ENCODE data around the gene CNGA4.
"Not testable (repeated sequence)": the region's sequence is repeated elsewhere in the genome, so short reads cannot be mapped to it uniquely, and the experiment has no call there.

The CNGA4 gene

GRCh38 chr11:6269994-6270393, 31.1 kb downstream of the CNGA4 start:
- no peak for FAIRE-seq

DNA sequence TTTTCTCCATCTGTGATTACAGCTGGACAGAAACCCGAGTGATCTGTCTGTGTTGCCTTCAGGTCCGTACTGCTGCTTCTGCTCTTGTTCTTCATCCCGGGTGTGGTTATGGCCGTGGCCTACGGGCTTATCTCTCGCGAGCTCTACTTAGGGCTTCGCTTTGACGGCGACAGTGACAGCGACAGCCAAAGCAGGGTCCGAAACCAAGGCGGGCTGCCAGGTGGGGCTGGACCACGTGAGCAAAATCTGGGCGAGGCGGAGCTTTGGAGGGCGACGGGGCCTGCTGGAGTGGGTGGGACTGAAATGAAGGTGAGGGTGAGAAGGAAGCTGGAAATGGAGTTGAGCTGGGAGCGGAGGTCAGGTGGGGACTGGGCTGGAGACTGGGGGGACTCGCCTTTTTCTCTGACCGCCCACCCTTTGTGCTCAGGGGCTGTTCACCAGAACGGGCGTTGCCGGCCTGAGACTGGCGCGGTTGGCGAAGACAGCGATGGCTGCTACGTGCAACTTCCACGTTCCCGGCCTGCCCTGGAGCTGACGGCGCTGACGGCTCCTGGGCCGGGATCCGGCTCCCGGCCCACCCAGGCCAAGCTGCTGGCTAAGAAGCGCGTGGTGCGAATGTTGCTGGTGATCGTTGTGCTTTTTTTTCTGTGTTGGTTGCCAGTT, 31.8 kb downstream of the CNGA4 start:
- no peak for FAIRE-seq

DNA sequence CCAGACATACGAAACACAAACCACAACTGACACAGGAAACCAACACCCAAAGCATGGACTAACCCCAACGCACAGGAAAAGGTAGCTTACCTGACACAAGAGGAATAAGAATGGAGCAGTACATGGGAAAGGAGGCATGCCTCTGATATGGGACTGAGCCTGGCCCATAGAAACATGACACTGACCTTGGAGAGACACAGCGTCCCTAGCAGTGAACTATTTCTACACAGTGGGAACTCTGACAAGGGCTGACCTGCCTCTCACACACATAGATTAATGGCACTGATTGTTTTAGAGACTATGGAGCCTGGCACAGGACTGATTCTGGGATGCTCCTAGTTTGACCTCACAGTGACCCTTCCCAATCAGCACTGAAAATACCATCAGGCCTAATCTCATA, 32.7 kb downstream of the CNGA4 start:
- no peak for FAIRE-seq

DNA sequence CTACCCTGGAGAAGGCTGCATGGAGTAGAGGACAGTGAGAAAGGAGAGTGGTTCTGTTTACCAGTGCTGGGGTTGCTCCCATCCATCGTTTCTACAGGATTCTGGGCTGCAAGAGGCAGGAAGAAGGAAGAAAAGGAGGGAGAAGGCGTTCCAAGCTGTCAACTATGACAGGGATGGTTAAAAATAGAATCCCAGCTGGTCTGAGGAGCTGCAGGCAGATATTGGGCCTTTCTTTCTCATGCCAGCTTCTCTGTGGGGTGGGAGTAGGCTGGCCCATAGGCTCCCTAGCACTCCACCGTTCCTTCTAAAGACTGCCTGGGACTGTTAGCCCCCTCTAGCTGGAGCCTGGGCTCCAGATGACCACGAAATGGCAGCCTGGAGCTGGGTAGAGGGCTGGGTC, 34.3 kb downstream of the CNGA4 start:
- FAIRE-seq, result no peak

DNA sequence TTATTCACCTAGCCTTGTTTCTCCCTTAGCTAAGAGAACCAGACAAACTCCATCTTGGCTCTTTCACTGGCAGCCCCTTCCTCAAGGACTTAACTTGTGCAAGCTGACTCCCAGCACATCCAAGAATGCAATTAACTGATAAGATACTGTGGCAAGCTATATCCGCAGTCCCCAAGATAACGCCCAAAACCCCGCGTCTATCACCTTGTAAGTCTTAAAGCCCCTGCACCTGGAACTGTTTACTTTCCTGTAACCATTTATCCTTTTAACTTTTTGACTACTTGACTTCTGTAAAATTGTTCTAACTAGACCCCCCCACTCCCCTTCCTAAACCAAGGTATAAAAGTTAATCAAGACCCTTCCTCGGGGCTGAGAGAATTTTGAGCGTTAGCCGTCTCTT, 41.9 kb downstream of the CNGA4 start:
- not testable (repeated sequence) for FAIRE-seq

- FAIRE-seq, result no peak
These were observed 44.6 kb downstream of the CNGA4 start for GRCh38 chr11:6283453-6284023.

DNA sequence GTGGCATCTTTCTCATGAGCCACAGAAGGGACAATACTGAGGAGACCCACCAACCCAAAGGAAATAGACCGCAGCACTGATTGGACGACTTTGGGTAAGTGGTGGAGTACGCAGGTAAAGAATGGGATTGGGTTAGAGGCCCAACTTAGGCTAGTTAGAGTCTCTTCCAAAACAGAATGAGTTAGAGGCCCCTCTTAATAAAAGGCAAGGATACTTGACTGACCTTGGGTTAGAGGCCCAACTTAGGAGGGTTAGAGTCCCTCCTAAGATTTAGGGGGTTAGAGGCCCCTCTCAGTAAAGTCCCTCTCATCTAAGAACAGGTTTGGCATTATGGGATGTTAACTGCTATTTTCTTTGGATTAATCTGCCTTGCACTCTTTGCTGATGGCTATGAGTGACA, 45.4 kb downstream of the CNGA4 start:
- FAIRE-seq, result no peak

GRCh38 chr11:6285019-6285418, 46.1 kb downstream of the CNGA4 start:
- no peak for FAIRE-seq
